ENCODE results near the gene PDSS2. TPM values are rescaled to one million over a fixed set of nuclear protein-coding genes. Genes with fewer than 3 reads are reported as not detected.

Gene PDSS2
- polyA plus RNA-seq, 1 experiment: 11.6 TPM

- CTCF ChIA-PET: no interaction called here
- no peak for DNase-seq (ENCODE audit: low read depth)
- POLR2A ChIA-PET: no interaction called here
- Histone ChIP-seq H3K4me3 (ENCODE audit: low read depth, low read length) (no peak overlapping the region), H3K27me3 (ENCODE audit: control insufficient read depth, insufficient read depth, low read length) (no peaks in the 10 kb centered on the region), H3K36me3 (ENCODE audit: control insufficient read depth, insufficient read depth, low read length) (no peaks in the 10 kb centered on the region)
- TF ChIP-seq CTCF (IDR thresholded peaks at IDR 0.05; ENCODE audit: insufficient read depth, low read depth, low read length): no peak
Observed at GRCh38 chr6:107271208-107271790, 188.1 kb downstream of the PDSS2 start.

- ChIA-PET CTCF (interaction anchor here (0.8 kb wide), 1 partner anchor 17 kb away, joined by 3 read pairs; no protein-coding TSS in a partner anchor), POLR2A (no interaction called here)
- H3K4me3 ChIP-seq (ENCODE audit: low read depth, low read length): no peak overlapping the region
- H3K36me3 ChIP-seq (ENCODE audit: control insufficient read depth, insufficient read depth, low read length): no peaks in the 10 kb centered on the region
- TF ChIP-seq CTCF (IDR thresholded peaks at IDR 0.05; ENCODE audit: insufficient read depth, low read depth, low read length): no peak
- no peaks in the 10 kb centered on the region for H3K27me3 ChIP-seq (ENCODE audit: control insufficient read depth, insufficient read depth, low read length)
- no peak for DNase-seq (ENCODE audit: low read depth)
Observed at GRCh38 chr6:107267634-107268033, 191.7 kb downstream of the PDSS2 start.

- CTCF ChIA-PET: interaction anchor here (0.8 to 1.2 kb wide), 2 partner anchors 26 to 50 kb away, joined by 3 read pairs; no protein-coding TSS in a partner anchor
- no peaks in the 10 kb centered on the region for H3K27me3 ChIP-seq (ENCODE audit: control insufficient read depth, insufficient read depth, low read length)
- no peak overlapping the region for H3K4me3 ChIP-seq (ENCODE audit: low read depth, low read length)
- POLR2A ChIA-PET: no interaction called here
- no peak for TF ChIP-seq CTCF (IDR thresholded peaks at IDR 0.05; ENCODE audit: insufficient read depth, low read depth, low read length)
- DNase-seq (ENCODE audit: low read depth): no peak
- no peaks in the 10 kb centered on the region for H3K36me3 ChIP-seq (ENCODE audit: control insufficient read depth, insufficient read depth, low read length)
Observed at GRCh38 chr6:107267006-107267405, 192.4 kb downstream of the PDSS2 start.

- ChIA-PET POLR2A (no interaction called here), CTCF (interaction anchor here (0.8 to 1.2 kb wide), 2 partner anchors 26 to 51 kb away, joined by 3 read pairs; no protein-coding TSS in a partner anchor)
- no peak for TF ChIP-seq CTCF (IDR thresholded peaks at IDR 0.05; ENCODE audit: insufficient read depth, low read depth, low read length)
- Histone ChIP-seq H3K36me3 (ENCODE audit: control insufficient read depth, insufficient read depth, low read length) (no peaks in the 10 kb centered on the region), H3K4me3 (ENCODE audit: low read depth, low read length) (no peak overlapping the region), H3K27me3 (ENCODE audit: control insufficient read depth, insufficient read depth, low read length) (no peaks in the 10 kb centered on the region)
- no peak for DNase-seq (ENCODE audit: low read depth)
Observed at GRCh38 chr6:107266563-107266962, 192.8 kb downstream of the PDSS2 start.

GRCh38 chr6:107264357-107264840 lies 195.0 kb downstream of the PDSS2 start:
- POLR2A ChIA-PET: no interaction called here
- Histone ChIP-seq H3K4me3 (ENCODE audit: low read depth, low read length) (no peak overlapping the region), H3K27me3 (ENCODE audit: control insufficient read depth, insufficient read depth, low read length) (no peaks in the 10 kb centered on the region), H3K36me3 (ENCODE audit: control insufficient read depth, insufficient read depth, low read length) (no peaks in the 10 kb centered on the region)
- TF ChIP-seq CTCF (IDR thresholded peaks at IDR 0.05; ENCODE audit: insufficient read depth, low read depth, low read length): no peak
- DNase-seq (ENCODE audit: low read depth): no peak
- CTCF ChIA-PET: interaction anchor here (1.5 kb wide), 1 partner anchor 11 kb away, joined by 3 read pairs; no protein-coding TSS in a partner anchor

All from BJ (cell line).